Testis (tissue), 3 donors: Measurements from ENCODE around the gene NUTF2. TPM values are rescaled to one million over a fixed set of nuclear protein-coding genes. Genes with fewer than 3 reads are reported as not detected.

Experiments
- DNase-seq: peaks from one replicate; pipeline ENCODE4 v3.0.0-alpha.2; 2019
- H3K27ac ChIP-seq, 2 donors: fragments of 200-600 bp; sonication (generic); one replicate each; pipeline ENCODE4 v1.5.1; 2019
- H3K27me3 ChIP-seq: fragments of 200-600 bp; sonication (generic); one replicate; pipeline ENCODE4 v1.5.1; 2019
- H3K36me3 ChIP-seq: fragments of 200-600 bp; sonication (generic); one replicate; pipeline ENCODE4 v1.5.1; 2017; ENCODE audit warnings: low read depth; ENCODE audit errors: missing control alignments
- H3K4me1 ChIP-seq: fragments of 200-600 bp; sonication (generic); one replicate; pipeline ENCODE4 v1.5.1; 2019
- H3K4me3 ChIP-seq, 2 donors: fragments of 200-600 bp; sonication (generic); one replicate each; pipeline ENCODE4 v1.5.1; 2017 to 2019
- H3K9me3 ChIP-seq: fragments of 200-600 bp; sonication (generic); one replicate; pipeline ENCODE4 v1.5.1; 2017
- POLR2A ChIP-seq: fragments of 450-650 bp; IDR thresholded peaks from one replicate; pipeline ENCODE4 v1.6.1; 2017; ENCODE audit warnings: antibody characterized with exemption, mild to moderate bottlenecking, moderate library complexity
- WGBS, 2 donors: methylation state at CpG; one replicate each; pipeline ENCODE4 v1.1.5; 2018; 5-methylcytosine and 5-hydroxymethylcytosine counted together
- intact Hi-C: fragments of 100-400 bp; cut with DNase I; formaldehyde crosslinking; loops from one replicate; pipeline ENCODE4 v1.15.1; 2023; ENCODE audit warnings: low total_unique reads
- polyA plus RNA-seq: library from polyadenylated mRNA; stranded (reverse); fragments of 350-450 nt; fragmentation: Illumina TruSeq; extraction: RNeasy Lipid Tissue Mini Kit (QIAGEN cat#74804); gene quantifications from one replicate; pipeline ENCODE4 v1.2.3, GENCODE V29; 2014; ENCODE audit warnings: low read depth, low replicate concordance; ENCODE audit not compliant: insufficient read depth
- total RNA-seq, 2 donors: library from RNA; depleted of rRNA; stranded (reverse); fragments of >200 nt; gene quantifications; one replicate each; pipeline ENCODE4 v1.2.3, GENCODE V29; 2016
- TF ChIP-seq, protein P1 (sequence below), 3 experiments: fragments of 450-650 bp in 2 of 3; fragments of 200-600 bp in 1 of 3; sonication (generic) in 1 of 3; IDR thresholded peaks; one replicate each; pipeline ENCODE4 v1.5.1; 2016 to 2019; ENCODE audit warnings: antibody characterized with exemption in 3 of 3, mild to moderate bottlenecking in 2 of 3, moderate library complexity in 1 of 3

NUTF2 gene
- total and polyA plus RNA-seq, 3 donors from 2014 or later = 121 to 297 (median 239) TPM

DNA sequence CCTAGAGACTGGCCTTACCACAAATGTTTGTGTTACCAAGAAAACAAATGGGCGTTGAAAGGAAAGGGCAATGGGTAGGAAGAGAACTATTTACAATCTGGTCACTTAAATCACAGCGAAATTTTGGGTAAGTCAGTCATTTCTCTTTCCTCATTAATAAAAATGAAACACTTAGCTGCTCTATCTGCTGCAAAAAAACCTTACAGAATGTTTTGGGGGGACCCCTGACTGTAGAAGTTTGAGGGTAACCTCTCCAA, 742 bp upstream of the NUTF2 start:
- intact Hi-C loops = no loop called here
- TF ChIP-seq POLR2A = no peak
- TF ChIP-seq, protein P1, sequence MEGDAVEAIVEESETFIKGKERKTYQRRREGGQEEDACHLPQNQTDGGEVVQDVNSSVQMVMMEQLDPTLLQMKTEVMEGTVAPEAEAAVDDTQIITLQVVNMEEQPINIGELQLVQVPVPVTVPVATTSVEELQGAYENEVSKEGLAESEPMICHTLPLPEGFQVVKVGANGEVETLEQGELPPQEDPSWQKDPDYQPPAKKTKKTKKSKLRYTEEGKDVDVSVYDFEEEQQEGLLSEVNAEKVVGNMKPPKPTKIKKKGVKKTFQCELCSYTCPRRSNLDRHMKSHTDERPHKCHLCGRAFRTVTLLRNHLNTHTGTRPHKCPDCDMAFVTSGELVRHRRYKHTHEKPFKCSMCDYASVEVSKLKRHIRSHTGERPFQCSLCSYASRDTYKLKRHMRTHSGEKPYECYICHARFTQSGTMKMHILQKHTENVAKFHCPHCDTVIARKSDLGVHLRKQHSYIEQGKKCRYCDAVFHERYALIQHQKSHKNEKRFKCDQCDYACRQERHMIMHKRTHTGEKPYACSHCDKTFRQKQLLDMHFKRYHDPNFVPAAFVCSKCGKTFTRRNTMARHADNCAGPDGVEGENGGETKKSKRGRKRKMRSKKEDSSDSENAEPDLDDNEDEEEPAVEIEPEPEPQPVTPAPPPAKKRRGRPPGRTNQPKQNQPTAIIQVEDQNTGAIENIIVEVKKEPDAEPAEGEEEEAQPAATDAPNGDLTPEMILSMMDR (IDR thresholded peaks at IDR 0.05) = no peak
- no peaks in the 10 kb centered on the region for H3K36me3 ChIP-seq
- no peaks in the 10 kb centered on the region for H3K9me3 ChIP-seq
- no peak for DNase-seq
- no peaks in the 10 kb centered on the region for H3K27me3 ChIP-seq
- peaks cover 47% of the 10 kb centered on the region for H3K4me1 ChIP-seq
- H3K27ac ChIP-seq = peak overlapping the region; percentile 89 to 99
- H3K4me3 ChIP-seq = peak overlapping the region; percentile 88
- 5 to 7% methylated on average over 2 of the region's 2 CpGs for WGBS, 2 donors

DNA sequence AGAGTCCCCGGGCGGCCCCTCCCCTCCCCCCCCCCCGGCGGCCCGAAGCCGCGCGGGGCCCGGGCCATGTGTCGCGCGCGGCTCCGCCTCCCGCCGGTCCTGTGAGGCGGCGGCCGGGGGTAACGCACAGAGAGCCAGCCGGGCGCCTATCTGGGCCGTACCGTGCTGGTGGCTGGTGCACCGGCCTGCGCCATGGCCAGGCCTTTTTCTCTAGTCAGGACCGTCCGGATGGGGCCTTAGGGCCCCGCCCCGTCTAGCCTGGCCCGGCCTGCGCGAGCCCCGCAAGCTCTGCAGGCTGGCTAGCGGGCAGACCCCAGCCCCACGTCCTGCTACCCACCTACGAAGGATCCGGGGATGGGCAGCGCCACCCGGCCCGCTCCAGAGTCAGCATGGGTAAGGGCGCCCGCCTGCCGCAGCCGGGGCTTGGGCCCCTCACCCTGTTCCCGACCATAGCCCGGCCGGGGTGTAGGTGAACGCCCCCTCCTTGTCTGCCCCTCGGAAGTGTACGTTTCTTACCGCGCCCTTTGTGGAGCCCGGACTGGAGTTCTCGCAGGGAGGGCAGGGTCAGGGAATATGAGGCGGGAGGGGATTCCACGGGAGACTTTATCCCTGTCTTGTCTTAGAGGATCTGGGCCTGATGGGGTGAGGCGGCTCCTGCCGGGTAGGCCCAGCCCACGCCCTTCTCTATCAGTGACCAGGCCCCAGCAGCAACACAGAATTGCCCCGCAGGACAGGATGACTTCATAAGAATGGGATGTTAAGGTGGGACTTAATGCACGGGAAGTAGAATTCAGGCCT, 530 bp downstream of the NUTF2 start, which contains the start of gene CENPT:
CENPT (minus strand) TSS at position 630 of the 798 bp plus-strand sequence. CDS start 13,834 bp downstream, outside the sequence.
- intact Hi-C loops = no loop called here
- 0 to 1% methylated on average over 2 to 36 of the region's 62 CpGs for WGBS, 2 donors
- H3K4me1 ChIP-seq = peaks cover 47% of the 10 kb centered on the region

DNA sequence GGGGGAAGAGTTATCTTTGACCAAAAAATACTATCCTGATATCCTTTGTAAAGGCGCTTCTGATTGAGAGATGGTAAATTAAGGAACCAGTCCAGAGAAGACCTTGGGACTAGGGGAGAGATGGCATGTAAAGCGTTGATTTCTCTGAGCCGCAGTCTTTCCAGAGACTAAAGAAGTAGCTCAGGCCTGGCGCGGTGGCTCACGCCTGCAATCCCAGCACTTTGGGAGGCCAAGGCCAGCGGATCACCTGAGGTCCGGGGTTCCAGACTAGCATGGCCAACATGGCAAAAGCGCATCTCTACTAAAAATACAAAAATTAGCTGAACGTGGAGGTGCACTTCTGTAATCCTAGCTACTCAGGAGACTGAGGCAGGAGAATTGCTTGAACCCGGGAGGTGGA, 1.4 kb downstream of the NUTF2 start:
- TF ChIP-seq, protein P1 (IDR thresholded peaks at IDR 0.05) = no peak
- TF ChIP-seq POLR2A = no peak
- Histone ChIP-seq H3K36me3 (no peaks in the 10 kb centered on the region), H3K4me1 (peaks cover 47% of the 10 kb centered on the region), H3K9me3 (no peaks in the 10 kb centered on the region), H3K27ac (peak overlapping the region; percentile 89 to 99), H3K4me3 (peak overlapping the region; percentile 88), H3K27me3 (no peaks in the 10 kb centered on the region)
- intact Hi-C loops = no loop called here
- DNase-seq = no peak
- WGBS, 2 donors = 39 to 47% methylated on average over 11 of the region's 11 CpGs

More for the DNA sequence above, 530 bp downstream of the NUTF2 start, which contains the start of gene CENPT:
- H3K9me3 ChIP-seq = no peaks in the 10 kb centered on the region
- no peaks in the 10 kb centered on the region for H3K36me3 ChIP-seq
- TF ChIP-seq, protein P1 (IDR thresholded peaks at IDR 0.05) = no peak
- no peak for TF ChIP-seq POLR2A
- DNase-seq = peak; percentile 70
- no peaks in the 10 kb centered on the region for H3K27me3 ChIP-seq
- peak within 1 kb of the TSS; percentile 88 for H3K4me3 ChIP-seq
- H3K27ac ChIP-seq = peak within 1 kb of the TSS; percentile 89 to 99

DNA sequence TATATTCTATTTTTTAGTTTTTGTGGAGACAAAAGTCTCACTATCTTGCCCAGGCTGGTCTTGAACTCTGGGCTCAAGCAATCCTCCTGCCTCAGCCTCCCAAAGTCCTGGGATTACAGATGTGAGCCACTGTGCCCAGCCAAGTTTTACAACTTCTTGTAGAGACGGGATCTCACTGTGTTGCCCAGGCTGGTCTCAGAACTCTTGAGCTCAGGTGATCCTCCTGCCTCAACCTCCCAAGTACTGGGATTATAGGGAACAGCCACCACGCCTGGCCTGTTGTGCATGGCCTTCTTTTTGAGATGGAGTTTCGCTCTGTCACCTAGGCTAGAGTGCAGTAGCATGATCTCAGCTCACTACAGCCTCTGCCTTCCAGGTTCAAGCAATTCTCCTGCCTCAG, 6.9 kb downstream of the NUTF2 start:
- DNase-seq = no peak
- TF ChIP-seq POLR2A = no peak
- TF ChIP-seq, protein P1 (IDR thresholded peaks at IDR 0.05) = no peak
- Histone ChIP-seq H3K36me3 (no peaks in the 10 kb centered on the region), H3K9me3 (no peaks in the 10 kb centered on the region), H3K27me3 (no peaks in the 10 kb centered on the region), H3K4me3 (no peak overlapping the region), H3K27ac (no peak overlapping the region), H3K4me1 (peaks cover 33% of the 10 kb centered on the region)
- WGBS, 2 donors = 82 to 97% methylated on average over 3 of the region's 3 CpGs
- intact Hi-C loops = no loop called here

DNA sequence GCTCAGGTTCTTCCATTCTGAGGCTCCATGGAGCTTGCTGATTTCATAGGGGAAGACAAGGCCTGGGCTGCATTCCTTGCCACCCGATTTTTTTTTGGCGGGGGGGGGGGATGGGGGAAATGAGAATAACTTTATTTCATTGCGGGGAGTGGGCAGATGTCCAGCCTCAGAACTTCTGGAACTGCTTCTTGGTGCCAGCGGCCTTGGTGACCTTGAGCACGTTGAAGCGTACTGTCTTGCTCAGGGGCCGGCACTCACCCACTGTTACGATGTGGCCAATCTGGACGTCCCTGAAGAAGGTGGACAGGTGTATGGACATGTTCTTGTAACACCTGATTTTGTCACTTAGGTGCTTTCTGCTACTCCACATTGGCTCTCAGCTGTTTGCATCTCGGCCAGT, 9.1 kb downstream of the NUTF2 start:
- H3K27ac ChIP-seq = peak overlapping the region; percentile 0 to 37
- intact Hi-C loops = no loop called here
- DNase-seq = peak; percentile 69
- 35 to 72% methylated on average over 10 of the region's 10 CpGs for WGBS, 2 donors
- H3K4me3 ChIP-seq = no peak overlapping the region
- no peaks in the 10 kb centered on the region for H3K27me3 ChIP-seq
- H3K36me3 ChIP-seq = no peaks in the 10 kb centered on the region
- H3K9me3 ChIP-seq = no peaks in the 10 kb centered on the region
- TF ChIP-seq, protein P1 (IDR thresholded peaks at IDR 0.05) = no peak
- TF ChIP-seq POLR2A = no peak
- H3K4me1 ChIP-seq = peaks cover 21% of the 10 kb centered on the region
